HK-2 (cell line): ENCODE results near the gene SF3B6.
A peak's percentile ranks its signal among the peaks of the same experiment; 100 is the strongest.
"Not testable (repeated sequence)": the region's sequence is repeated elsewhere in the genome, so short reads cannot be mapped to it uniquely, and the experiment has no call there.

ENCODE experiments used
- DNase-seq: peaks from one replicate; pipeline ENCODE4 v3.0.0-alpha.2; 2018; ENCODE audit not compliant: unreplicated experiment

SF3B6 gene

DNA sequence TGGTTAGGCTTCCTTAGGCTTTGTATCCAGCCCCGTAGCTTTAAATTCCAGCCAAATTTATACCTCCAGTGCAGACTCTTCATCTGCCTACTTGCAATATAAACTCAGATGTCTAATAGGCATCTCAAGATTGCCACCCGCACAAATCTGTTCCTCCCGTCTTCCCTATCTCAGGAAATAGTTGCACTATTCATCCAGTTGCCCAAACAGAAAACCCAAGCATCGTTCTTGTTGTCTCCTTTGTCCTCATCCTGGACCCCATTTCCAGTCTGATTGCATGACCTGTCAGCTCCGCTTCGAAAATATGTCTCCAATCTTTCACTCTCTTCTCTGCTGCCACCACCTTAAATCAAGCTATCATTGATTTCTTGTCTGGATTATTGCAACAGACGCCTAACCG is 24.3 kb downstream of the SF3B6 start:
- no peak for DNase-seq

DNA sequence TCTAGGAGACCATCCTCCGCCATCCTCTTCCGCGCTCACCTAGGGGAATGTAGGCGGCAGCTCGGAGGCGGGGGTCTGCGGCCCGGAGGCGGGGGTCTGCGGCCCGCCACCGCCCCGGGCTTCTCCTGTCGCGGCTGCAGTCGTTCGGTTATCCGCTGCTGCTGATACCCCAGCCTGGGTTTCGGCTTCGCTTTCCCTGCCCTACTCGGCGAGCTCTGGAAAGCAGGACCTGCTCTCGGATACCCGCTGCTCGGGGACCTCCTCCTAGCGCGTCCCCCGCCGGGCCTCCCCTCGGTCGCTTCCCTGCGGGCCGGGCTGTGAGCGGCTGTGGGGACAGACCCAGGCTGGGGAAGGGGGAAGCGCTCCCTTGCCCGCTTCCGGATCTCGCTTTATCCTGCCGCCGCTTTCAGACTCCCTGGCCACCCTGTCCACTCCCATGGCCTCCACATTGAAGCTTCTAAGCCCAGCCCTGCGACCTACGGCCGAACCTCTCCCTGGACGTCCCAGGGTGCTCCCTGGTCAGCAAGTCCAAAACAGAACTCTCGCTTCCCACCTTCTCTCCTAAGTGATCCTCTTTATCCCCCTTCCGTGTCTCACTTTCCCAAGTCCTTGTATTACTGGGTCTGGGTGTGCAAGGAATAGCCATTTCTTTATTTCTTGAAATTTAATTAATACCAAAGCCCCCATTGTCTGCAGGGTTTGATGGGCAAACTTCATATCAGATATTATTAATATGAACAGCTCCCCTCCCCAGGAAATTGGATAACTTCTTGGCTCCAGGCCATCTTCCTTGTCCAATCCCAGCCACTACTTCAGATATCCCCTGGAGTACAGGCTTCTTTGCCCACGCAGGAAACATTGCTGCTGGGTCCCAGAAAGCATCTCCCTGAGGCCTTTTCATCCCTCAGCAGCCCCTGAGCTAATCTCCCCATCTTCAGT is 25.8 kb downstream of the SF3B6 start:
- DNase-seq, result no peak

DNA sequence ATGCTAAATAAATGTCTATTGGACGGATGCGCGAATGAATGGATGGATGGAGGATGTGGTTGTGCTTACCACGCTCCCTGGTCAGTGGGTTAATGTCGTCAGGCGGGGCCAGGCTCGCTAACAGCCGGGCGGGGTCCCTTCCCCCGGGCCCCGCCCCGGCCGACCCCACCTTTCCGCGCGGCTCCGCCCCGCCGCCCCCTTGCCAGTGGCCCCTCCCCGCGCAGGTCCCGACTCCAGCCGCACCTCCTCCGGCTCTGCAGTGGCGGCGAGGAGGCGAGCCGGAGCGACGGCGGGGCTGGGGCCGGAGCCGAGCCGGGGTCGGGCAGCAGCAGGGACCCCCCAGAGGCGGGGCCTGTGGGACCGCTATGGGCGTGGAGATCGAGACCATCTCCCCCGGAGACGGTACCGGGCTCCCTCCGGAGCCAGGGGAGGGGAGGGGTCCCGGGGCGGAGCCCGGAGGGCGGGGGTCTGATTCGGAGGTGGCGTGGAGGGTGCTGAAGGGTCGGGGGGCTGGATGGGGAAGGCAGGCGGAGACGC is 26.6 kb downstream of the SF3B6 start, which contains the start of gene FKBP1B:
Gene FKBP1B (plus strand): TSS at position 257 of the 537 bp plus-strand sequence. CDS start 109 bp downstream, at position 366.
- peak; percentile 38 for DNase-seq

DNA sequence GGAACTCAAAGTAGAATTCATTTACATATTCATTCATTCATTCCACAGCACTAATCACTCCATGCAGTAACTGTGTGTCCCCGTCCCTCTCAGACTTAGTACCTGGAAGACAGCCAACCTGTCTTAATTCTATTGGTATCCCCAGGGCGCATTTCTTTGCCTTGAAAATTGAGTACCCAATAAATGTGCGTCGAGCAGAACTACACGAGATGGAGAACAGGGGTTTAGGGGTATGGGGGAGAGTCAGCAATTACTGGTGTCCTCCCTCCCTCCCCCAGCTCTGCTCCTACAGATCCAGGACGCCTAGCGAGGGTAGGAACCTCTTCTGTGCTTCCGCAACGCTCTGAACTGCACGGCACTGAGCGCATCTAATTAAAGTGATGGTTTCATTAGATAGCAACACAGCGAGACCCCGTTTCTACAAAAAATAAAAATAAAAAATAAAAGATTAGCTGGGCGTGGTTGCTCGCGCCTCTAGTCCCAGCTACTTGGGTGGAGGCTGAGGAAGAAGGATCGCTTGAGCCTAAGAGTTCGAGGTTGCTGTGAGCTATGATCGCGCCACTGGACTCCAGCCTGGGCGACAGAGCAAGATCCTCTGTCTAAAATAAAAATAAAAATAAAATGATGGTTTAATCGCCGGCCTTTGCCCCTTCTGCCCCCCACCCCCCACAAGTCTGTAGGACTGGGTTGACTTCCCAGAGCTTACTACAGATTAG is 27.2 kb downstream of the SF3B6 start:
- no peak for DNase-seq

DNA sequence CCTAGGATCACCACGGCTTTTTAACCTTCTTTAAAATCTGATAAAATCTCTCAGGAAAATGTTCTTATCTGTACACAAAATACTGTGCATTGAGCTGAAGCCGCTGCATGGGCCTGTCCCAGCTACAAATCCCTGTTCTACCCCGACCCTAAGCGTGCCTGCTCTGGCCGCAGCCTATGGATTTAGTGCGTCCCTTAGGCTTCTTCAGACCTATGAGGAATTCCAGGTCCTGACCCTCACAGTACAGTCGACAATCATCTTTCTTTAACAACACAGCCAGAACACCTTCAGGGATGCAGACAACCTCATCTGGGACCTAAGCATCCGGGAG is 28.5 kb downstream of the SF3B6 start:
- DNase-seq, result no peak

DNA sequence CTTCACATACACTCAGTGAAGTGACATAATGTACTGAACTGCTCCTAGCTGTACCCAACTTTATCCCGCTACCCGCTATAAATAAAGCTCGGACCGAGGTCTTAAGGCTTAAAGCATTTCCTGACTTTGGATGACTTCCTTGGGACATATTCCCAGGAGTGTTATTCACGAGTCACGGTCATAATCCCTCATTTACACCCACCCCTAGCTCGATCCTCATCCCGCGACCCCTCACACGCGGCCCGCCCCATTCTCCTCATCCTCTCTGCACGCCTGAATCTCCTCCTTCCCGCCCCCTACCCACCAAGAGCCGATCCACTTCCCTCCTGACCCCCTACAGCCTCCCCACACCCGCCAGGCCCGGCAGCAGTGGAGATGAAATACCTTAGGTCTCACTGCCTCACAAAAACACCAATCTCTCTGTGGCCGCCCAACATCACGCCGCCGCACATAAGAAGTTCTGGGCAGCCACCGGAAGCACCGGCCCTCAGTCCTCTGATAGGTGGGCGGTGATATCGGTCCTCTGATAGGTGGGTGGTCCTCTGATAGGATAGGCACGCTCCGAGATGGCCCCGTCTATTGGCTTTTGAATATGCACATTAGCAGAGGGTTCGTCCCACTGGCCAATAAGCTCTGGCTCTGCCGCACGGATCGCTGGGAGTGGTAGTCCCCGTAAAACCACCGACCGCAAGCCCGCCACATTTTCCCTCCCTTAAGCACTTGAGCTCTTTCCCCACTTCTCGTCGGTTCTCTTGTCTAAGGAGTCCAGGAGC is 29.0 kb downstream of the SF3B6 start, which contains the start of gene WDCP:
Gene WDCP (minus strand): TSS at position 462 of the 773 bp plus-strand sequence. CDS start 7,897 bp downstream, outside the sequence.
- DNase-seq, result peak; percentile 96

DNA sequence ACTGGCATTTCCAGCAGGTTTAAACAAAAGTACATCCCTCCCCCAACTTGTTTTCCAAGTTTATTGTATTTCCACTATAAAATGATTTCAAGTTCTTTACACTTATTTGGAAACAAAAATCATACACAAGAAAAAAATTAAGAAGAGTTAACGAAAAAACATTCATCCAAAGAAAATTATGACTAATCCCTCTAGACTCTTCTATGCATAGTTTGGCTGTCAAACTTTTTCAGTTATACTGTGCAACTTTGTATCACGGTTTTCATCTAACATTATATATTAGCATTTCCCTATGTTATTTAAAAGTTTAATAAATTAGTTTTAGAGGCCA is 29.6 kb downstream of the SF3B6 start:
- DNase-seq, result no peak

DNA sequence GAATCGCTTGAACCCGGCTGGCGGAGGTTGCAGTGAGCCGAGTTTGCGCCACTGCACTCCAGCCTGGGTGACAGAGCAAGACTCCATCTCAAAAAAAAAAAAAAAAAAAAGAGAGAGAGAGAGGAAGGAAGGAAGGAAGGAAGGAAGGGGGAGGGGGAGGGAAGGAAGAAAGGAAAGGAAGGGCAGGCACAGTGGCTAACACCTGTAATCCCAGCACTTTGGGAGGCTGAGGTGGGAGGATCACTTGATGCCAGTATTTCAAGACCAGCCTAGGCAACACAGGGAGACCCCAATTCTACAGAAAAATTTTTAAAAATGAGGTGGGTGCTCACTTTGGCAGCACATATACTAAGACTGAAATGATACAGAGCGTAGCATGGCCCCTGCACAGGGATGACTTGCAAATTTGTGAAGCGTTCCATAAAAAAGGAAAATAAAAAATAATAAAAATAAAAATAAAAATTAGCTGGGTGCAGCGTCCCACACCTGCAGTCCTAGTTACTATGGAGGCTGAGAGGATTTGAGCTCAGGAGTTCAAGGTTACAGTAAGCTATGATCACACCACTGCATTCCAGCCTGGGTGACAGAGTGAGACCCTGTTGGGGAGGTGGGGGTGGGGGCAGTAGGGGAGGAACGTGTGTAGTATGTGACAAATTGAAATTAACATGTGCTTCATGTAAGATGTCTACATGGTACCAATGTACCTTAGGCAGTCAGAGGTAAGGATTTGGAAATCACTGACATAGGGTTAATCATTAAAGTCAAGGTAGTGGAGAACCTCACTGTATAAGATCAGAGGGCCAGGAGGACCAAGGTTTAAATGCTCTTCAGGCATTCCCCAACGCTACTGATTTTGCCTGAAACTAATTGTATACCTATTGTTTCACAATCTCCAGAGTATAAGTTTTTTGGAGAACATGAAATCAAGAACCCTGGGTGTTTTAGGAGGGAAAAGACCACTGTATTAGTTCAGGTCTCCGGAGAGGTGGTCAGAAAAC is 30.3 kb downstream of the SF3B6 start:
- DNase-seq, result no peak

DNA sequence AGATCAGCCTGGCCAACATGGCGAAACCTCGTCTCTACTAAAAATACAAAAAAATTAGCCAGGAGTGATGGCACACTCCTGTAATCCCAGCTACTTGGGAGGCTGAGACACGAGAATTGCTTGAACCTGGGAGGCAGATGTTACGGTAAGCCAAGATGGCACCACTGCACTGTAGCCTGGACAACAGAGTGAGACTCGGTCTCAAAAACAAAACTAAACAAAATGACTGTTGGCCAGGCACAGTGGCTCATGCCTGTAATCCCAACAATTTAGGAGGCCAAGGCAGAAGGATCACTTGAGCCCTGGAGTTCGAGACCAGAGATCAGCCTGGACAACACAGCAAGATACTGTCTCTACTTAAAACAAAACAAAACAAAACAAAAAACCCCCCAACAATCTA is 33.0 kb downstream of the SF3B6 start:
- not testable (repeated sequence) for DNase-seq

DNA sequence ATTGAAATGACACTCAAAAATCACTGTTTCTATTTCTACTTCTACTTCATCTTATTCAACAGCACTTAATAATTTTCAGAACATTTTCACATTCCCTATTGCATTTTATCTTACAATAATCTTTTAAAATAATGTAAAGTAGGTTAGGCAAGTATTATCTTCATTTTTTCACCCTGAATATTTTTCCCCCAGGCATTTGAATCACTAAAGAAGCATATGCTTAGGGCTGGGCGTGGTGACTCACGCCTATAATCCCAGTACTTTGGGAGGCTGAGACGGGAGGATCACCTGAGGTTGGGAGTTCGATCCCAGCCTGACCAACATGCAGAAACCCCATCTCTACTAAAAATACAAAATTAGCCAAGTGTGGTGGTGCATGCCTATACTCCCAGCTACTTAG is 35.6 kb downstream of the SF3B6 start:
- DNase-seq, result no peak

DNA sequence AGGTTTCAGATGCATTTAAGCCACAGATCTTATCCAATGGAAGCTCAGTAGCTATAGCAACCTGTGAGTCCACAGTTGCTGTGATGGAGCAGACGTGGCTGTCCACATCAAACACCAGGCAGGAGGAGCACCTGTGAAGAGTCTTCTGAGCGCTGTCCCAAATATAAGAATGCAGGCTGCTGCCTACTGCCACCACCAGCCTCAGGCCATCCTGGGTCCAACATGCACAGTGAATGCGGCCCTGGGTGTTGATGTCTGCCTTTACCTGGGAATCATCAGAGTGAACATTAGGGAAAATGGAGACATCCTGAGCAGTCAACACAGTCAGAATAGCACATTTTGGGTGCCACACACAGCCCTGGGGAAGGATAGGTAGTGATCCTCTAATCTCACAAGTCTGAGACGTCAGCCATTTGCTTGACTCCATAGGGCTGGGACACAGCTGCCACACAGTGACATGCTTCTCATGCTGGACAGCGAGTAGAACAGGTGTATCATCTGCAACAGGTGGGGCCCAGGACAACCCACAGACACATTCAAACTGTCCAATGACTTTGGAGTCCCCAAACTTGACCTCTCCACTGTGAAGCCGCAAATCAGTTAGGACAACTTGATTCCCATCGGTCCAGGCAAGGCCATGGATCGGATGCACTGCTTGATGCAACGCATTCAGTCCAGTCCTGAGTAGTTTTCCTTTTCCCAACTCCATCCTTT is 37.2 kb downstream of the SF3B6 start:
- no peak for DNase-seq

DNA sequence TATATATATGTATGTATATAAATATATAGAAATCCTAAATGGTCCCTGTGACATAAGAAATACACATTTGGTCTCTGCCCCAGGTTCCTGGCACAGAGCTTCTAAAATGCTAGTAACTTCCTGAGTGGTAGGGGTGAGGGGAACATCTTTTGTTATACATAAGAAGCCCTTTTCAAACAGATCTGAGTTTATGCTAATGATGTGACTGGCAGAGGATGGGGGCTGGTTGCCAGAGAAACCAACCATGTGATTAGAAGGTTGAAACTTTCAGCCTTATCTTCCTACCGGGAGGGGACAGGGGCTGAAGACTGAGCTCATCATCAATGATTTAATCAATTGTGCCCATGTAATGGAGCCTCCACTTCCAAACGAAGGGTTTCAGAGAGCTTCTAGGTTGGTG is 49.9 kb downstream of the SF3B6 start:
- DNase-seq, result no peak

DNA sequence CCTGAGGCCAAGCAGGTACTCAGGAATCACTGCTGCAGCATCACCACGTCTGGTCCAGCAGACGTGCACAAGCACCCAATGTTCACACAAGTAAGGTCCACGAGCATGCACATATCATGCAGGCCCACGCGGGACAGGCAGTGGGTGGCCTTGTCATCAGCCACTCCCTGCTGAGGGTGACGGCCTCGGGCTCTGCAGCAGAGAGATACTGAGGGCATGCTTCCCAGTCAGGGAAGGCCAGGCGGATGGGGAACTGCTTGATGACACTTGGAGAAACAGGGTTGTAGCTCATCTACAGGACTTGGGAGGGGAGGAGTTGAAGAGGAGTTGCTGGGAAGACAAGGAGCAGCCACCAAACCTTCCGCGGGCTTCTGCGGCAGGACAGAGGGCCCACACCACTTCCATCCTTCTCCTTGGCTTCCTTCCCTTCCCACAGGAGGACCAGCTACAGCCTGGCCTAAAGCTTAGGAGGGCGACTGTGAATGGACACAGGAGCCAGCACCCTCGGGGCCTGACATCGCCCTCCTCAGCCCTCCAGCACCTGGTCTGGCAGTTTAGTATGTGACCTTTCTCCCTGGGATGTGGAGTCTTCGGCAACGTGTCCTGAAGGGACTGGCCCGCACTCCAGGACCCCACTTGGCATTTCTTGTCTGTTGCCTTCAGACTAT is 51.0 kb downstream of the SF3B6 start:
- DNase-seq, result no peak

DNA sequence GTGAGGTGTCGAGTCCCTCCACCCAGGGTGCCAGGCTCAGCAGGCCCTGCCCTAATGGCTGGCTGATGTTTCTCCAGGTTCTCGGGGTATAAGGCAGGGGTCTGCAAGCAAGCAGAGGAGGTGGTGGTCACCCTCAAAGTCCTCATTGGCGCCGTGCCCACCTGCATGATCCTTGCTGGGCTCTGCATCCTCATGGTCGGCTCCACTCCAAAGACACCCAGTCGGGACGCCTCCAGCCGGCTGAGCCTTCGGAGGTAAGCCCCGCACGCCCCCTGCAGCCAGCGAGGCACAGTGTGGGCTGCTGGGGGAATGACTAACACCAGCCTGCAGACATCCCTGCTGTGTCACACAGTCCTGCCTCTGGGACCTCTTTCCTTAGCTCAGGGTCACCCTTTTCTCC is 52.1 kb downstream of the SF3B6 start:
- DNase-seq, result no peak

DNA sequence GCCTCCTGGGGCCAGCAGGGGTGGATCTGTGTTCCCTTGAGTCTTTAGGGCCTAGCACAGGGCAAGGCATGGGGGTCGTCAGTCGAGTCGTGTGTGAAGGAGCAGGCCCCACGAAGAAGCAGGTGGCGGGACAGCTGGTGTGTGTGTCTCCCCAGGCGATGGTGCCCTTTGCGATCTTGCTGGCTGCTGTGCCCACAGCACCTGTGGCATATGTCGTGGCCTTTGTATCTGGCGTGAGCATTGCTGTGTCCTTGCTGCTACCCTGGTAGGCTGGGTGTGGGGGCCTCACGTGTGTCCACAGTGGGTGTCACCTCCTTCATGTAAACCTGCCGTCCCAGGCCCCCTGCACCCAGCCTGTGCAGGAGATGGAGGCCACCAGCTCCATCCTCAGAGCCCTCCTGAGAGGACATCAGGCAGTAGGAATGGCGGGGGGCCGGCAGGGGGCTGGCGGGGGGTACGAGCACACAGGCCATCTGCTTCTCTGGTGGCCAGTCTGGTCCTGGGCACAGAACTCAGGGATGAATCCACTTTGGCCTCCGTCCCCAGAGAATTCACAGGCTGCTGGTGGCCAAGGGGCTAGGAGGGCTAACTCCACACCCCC is 53.1 kb downstream of the SF3B6 start:
- no peak for DNase-seq

DNA sequence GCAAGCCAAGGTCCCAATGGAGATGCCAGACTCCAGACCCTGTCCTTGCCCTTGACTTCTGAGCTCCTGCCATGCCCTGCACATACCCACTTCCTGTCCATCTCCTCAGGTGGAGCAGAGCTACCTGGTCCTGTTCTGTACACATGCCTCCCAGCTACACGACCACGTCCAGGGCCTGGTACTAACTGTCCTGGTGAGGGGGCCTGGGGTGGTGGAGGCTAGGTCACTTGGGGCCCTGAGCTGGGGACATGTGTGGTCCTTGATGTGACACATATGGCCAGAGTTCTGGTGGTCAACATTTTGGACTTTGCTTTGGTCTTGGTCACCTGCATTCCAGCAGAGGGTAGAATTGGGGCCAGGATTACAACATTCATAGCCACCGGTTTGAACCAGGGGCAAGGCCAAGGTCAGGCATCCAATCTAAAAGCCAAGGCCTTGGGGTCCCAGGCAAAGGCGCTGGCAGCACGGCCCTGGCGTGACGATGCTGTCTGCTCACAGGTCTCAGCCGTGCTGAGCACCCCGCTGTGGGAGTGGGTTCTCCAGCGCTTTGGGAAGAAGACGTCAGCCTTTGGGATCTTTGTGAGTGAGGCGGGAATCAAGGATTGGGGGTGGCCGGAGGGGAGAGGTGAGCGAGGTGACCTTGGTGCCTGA is 53.7 kb downstream of the SF3B6 start:
- no peak for DNase-seq

DNA sequence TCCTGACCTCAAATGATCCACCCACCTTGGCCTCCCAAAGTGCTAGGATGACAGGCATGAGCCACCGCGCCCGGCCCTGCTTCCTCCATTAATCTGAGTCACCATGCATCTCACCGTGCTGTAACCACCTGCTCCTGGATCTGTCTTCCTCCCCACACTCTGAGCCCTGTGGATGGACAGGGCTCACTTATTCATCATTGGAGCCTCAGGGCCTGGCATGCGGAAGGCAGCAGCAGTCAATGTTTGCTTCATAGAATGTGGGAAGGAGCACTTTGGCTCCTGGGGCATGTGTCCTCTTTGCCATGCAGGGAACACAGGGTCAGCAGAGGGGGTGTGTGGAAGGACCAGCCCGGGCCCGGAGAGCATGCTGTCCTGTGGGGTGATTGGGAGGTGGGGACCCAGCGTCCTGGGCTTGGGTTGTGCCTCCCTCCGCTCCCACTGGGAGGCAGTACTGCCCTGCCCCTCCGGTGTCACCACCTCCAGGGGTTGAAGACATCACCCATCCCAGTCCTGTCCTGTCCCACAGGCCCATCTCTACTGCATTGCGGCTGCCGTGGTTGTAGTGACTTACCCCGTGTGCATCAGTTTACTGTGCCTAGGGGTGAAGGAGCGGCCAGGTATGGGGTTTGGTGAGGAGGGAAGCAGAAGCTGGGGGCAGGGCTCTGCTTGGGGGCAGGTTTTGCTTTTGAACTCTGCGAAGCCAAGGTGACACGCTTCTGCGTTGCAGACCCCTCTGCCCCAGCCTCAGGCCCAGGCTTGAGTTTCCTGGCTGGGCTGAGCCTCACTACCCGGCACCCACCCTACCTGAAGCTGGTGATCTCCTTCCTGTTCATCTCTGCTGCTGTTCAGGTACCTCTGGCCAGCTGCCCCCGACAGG is 54.8 kb downstream of the SF3B6 start:
- no peak for DNase-seq

DNA sequence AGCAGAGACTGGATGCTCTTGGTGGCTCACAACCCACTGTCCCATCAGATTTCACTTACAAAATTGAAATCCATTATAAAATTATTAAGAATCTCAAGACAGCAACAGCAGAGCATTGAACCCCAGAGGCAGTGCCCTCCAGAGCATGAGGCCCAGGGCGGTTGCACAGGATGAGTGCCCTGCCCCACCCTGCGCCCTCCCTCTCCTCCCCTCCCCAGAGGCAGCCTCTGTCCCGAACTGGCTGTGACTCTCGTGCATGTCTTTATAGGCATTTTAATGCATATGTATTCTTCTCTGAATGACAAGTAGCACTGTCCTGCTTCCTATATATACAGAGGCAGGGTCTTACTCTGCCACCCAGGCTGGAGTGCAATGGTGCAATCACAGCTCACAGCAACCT is 55.9 kb downstream of the SF3B6 start:
- no peak for DNase-seq
